ENCODE measurements around the gene EIF4G1.

EIF4G1 gene

DNA sequence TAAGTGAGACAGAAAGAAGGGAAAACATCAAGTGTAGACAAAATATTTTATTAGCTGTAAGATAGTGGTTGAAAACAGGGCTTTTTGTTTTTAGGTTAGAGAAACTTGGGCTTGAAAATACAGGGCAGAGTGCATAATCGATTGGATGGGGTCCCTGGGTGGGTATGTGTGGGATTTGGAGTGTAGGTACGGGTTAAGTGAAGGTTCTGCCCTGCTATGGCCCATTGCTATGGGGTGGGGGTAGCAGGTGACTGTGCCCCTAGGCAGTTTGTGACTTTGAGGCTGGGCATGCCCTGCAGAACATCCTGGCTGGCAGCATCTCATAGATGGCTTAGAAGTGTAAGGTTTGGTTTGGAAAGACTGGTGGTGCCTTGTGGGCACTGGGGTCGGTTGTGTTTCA is 19.3 kb downstream of the EIF4G1 start:
- DNase-seq (ENCODE audit: low read depth), result no peak
- TF ChIP-seq POLR2A (IDR thresholded peaks at IDR 0.05; ENCODE audit: extremely low read depth, insufficient read length) (no peak), MYC (IDR thresholded peaks at IDR 0.05; ENCODE audit: low read depth, low read length) (no peak)
- TF ChIP-seq, protein P1, sequence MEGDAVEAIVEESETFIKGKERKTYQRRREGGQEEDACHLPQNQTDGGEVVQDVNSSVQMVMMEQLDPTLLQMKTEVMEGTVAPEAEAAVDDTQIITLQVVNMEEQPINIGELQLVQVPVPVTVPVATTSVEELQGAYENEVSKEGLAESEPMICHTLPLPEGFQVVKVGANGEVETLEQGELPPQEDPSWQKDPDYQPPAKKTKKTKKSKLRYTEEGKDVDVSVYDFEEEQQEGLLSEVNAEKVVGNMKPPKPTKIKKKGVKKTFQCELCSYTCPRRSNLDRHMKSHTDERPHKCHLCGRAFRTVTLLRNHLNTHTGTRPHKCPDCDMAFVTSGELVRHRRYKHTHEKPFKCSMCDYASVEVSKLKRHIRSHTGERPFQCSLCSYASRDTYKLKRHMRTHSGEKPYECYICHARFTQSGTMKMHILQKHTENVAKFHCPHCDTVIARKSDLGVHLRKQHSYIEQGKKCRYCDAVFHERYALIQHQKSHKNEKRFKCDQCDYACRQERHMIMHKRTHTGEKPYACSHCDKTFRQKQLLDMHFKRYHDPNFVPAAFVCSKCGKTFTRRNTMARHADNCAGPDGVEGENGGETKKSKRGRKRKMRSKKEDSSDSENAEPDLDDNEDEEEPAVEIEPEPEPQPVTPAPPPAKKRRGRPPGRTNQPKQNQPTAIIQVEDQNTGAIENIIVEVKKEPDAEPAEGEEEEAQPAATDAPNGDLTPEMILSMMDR (IDR thresholded peaks at IDR 0.05; ENCODE audit: low read depth, low read length), result no peak
- no peak overlapping the region for H3K4me3 ChIP-seq (ENCODE audit: low read depth, low read length)

- H3K4me3 ChIP-seq (ENCODE audit: low read depth, low read length), result no peak overlapping the region
- no peak for DNase-seq (ENCODE audit: low read depth)
- TF ChIP-seq, protein P1 (IDR thresholded peaks at IDR 0.05; ENCODE audit: low read depth, low read length), result no peak
- TF ChIP-seq MYC (IDR thresholded peaks at IDR 0.05; ENCODE audit: low read depth, low read length) (no peak), MAX (IDR thresholded peaks at IDR 0.05; ENCODE audit: low read depth, low read length) (no peak), POLR2A (IDR thresholded peaks at IDR 0.05; ENCODE audit: extremely low read depth, insufficient read length) (no peak)
Measured at GRCh38 chr3:184334470-184335158, 20.2 kb downstream of the EIF4G1 start.

GRCh38 chr3:184335291-184335660 is 20.9 kb downstream of the EIF4G1 start:
- no peak for DNase-seq (ENCODE audit: low read depth)
- no peak overlapping the region for H3K4me3 ChIP-seq (ENCODE audit: low read depth, low read length)
- TF ChIP-seq MYC (IDR thresholded peaks at IDR 0.05; ENCODE audit: low read depth, low read length), result no peak
- TF ChIP-seq POLR2A (IDR thresholded peaks at IDR 0.05; ENCODE audit: extremely low read depth, insufficient read length), result no peak
- TF ChIP-seq MAX (IDR thresholded peaks at IDR 0.05; ENCODE audit: low read depth, low read length), result no peak

DNA sequence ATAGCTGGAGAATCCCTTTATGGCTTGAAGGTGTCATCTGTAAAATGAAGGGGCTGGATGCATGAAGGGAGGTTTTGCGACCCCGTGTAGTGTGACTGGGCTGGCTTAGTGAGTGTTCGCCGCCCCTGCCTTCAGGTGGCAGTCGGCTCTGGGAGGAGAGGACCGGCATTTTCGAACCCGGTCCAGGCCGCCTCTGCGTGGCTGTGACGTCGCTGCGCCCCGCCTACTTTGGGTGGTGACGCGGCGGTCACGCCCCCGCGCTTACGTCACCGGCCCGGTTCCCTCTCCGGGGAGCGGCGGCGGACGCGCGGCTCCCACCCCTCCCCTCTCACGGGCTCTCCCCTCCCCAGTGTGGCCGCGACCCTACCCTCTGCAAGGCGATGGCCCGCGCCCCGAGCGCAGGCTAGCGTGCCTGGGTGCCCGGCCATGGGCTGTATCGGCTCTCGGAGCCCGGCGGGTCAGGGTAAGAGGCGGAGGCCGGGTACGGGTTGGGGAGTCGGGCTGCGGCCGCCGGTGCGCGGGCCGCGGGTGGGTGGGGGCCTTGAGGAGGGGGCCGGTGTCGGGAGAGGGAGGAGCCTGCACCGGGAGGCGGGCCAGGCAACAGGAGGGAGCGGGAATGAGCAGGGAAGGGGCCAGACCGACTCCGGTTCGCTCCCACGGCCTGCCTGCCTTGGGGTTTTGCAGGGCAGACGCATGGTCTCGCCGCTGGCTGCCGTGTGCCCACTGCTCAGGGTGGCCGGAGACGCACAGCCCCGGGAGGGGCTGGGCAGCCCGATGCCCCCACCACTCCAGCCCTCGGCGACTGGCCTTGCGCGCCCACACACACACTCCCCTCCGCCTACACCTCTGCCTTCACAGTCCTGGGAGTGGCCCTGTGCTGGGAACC is 21.5 kb downstream of the EIF4G1 start:
- no peak for TF ChIP-seq MAX (IDR thresholded peaks at IDR 0.05; ENCODE audit: low read depth, low read length)
- TF ChIP-seq POLR2A (IDR thresholded peaks at IDR 0.05; ENCODE audit: extremely low read depth, insufficient read length), result peak; percentile 33
- no peak overlapping the region for H3K4me3 ChIP-seq (ENCODE audit: low read depth, low read length)
- peak; percentile 34 for DNase-seq (ENCODE audit: low read depth)

DNA sequence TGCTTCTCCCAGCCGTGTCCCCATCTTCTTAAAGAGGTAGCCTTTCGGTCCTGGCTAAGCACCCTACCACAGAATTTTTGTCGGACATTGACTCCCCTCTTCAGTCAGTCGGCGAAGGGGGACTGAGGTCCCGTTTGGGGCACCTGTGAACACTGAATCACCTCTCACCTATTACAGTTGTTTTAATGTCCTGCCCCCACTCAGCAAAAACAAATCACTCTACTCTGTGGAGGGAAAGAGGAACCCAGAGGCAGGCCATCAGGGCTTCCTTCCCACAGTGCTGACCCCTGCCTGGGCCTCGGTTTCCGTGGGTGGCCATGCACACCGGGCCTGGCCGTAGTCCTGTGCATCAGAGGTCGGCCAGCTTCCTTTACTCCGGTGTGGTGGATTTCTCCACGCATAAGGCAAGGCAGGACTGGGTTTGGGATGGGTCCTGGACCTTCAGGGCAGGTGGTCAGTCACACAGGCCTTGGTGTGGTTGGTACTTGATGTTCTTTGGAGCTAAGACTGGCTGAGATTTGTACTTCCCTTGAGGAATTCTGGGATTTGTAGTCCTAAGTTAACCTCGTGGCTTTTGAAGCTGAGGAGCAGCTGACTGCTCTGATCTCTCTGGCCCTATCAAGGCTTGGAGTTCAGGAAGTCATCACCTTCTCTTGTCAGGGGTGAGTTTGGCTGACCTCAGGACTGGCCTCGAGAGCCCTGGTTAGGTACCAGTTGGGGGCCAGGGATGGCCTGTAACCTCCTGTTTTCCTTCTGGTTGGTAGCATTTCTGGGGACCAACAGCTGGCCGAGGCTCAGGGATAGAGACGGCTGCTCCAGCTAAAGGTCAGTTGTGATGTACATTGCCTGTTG is 22.4 kb downstream of the EIF4G1 start:
- no peak for TF ChIP-seq MYC (IDR thresholded peaks at IDR 0.05; ENCODE audit: low read depth, low read length)
- TF ChIP-seq POLR2A (IDR thresholded peaks at IDR 0.05; ENCODE audit: extremely low read depth, insufficient read length), result no peak
- TF ChIP-seq, protein P1 (IDR thresholded peaks at IDR 0.05; ENCODE audit: low read depth, low read length), result no peak
- TF ChIP-seq MAX (IDR thresholded peaks at IDR 0.05; ENCODE audit: low read depth, low read length), result no peak
- no peak for DNase-seq (ENCODE audit: low read depth)
- H3K4me3 ChIP-seq (ENCODE audit: low read depth, low read length), result no peak overlapping the region

DNA sequence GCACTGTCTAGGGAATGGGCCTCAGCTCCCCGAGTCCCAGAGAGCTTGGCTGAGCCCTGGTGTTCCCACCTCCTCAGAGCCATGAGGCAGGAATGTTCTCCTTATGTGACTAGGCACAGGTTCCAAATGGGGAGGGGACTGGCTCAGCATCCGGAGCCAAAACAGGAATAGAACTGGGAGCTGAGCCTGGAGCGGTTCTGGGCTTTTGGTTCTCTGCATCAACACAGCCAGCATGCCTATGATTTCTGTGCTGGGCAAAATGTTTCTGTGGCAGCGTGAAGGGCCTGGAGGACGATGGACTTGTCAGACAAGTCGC is 23.0 kb downstream of the EIF4G1 start, which contains the start of gene FAM131A:
TSS of gene FAM131A (plus strand) at position 202 of the 316 bp plus-strand sequence. CDS start at position 233, 31 bp downstream.
- no peak within 1 kb of the TSS for H3K4me3 ChIP-seq (ENCODE audit: low read depth, low read length)
- TF ChIP-seq, protein P1 (IDR thresholded peaks at IDR 0.05; ENCODE audit: low read depth, low read length), result no peak
- TF ChIP-seq MYC (IDR thresholded peaks at IDR 0.05; ENCODE audit: low read depth, low read length), result no peak
- no peak for TF ChIP-seq MAX (IDR thresholded peaks at IDR 0.05; ENCODE audit: low read depth, low read length)
- TF ChIP-seq POLR2A (IDR thresholded peaks at IDR 0.05; ENCODE audit: extremely low read depth, insufficient read length), result no peak
- DNase-seq (ENCODE audit: low read depth), result no peak
